Mammary epithelial cell (primary cell): ENCODE results near the gene CRYM.
"Not testable (repeated sequence)": the region's sequence is repeated elsewhere in the genome, so short reads cannot be mapped to it uniquely, and the experiment has no call there.

Experiments
- EZH2 ChIP-seq: IDR thresholded peaks from 2 replicates; pipeline ENCODE4 v1.6.1; 2012; ENCODE audit warnings: low read length, inconsistent platforms, borderline replicate concordance
- TF ChIP-seq, protein P1 (sequence below), 2 donors: IDR thresholded peaks in 1 of 2; conservative IDR thresholded peaks in 1 of 2; 2 replicates each; pipeline ENCODE4 v1.5.1; 2011 to 2012; ENCODE audit warnings: inconsistent platforms in 2 of 2, low read length in 2 of 2, mild to moderate bottlenecking in 2 of 2, control low read depth in 1 of 2, low read depth in 1 of 2; ENCODE audit not compliant: insufficient read depth in 1 of 2; ENCODE audit errors: extremely low read depth in 1 of 2

DNA sequence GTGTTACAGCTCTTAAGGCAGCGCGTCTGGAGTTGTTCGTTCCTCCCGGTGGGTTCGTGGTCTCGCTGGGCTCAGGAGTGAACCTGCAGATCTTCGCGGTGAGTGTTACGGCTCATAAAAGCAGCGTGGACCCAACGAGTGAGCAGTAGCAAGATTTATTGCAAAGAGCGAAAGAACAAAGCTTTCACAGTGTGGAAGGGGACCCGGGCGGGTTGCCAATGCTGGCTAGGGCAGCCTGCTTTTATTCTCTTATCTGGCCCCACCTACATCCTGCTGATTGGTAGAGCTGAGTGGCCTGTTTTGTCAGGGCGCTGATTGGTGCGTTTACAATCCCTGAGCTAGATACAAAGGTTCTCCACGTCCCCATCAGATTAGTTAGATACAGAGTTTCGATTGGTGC lies 34.0 kb upstream of the CRYM start:
- TF ChIP-seq EZH2: not testable (repeated sequence)
- TF ChIP-seq, protein P1, sequence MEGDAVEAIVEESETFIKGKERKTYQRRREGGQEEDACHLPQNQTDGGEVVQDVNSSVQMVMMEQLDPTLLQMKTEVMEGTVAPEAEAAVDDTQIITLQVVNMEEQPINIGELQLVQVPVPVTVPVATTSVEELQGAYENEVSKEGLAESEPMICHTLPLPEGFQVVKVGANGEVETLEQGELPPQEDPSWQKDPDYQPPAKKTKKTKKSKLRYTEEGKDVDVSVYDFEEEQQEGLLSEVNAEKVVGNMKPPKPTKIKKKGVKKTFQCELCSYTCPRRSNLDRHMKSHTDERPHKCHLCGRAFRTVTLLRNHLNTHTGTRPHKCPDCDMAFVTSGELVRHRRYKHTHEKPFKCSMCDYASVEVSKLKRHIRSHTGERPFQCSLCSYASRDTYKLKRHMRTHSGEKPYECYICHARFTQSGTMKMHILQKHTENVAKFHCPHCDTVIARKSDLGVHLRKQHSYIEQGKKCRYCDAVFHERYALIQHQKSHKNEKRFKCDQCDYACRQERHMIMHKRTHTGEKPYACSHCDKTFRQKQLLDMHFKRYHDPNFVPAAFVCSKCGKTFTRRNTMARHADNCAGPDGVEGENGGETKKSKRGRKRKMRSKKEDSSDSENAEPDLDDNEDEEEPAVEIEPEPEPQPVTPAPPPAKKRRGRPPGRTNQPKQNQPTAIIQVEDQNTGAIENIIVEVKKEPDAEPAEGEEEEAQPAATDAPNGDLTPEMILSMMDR (conservative IDR thresholded peaks at IDR 0.05 in 1 of 2, IDR thresholded peaks at IDR 0.05 in 1 of 2; ENCODE audit: extremely low read depth in 1 of 2, insufficient read depth in 1 of 2, low read depth in 1 of 2, low read length in 2 of 2): not testable (repeated sequence)
